ENCODE measurements around the gene PPIG. TPM values are rescaled to one million over a fixed set of nuclear protein-coding genes. Genes with fewer than 3 reads are reported as not detected.

Gene PPIG
- total RNA-seq, 1 experiment from 2014 or later = 66.2 TPM

- WGBS (ENCODE audit: extremely low coverage, insufficient read length, low lambda C conversion rate) = no CpG with 5 or more reads among the region's 1 CpG
- Histone ChIP-seq H4K91ac (ENCODE audit: insufficient read length, low read depth, low read length) (no peak overlapping the region), H2BK20ac (ENCODE audit: low read depth, low read length, poor library complexity, severe bottlenecking) (no peak overlapping the region), H2AFZ (ENCODE audit: low read length) (no peak overlapping the region), H2AK5ac (ENCODE audit: insufficient read length, low read length) (no peak overlapping the region), H3K27me3 (ENCODE audit: insufficient read depth, low read length) (no peaks in the 10 kb centered on the region), H2BK12ac (ENCODE audit: insufficient read length, low read depth, low read length) (no peak overlapping the region), H3K4ac (ENCODE audit: low read depth, low read length) (no peak overlapping the region), H3K79me2 (ENCODE audit: insufficient read depth, low read length) (no peaks in the 10 kb centered on the region), H4K8ac (replicated peaks; ENCODE audit: insufficient read length, low read depth, low read length) (no peak overlapping the region), H2BK15ac (ENCODE audit: low read depth, low read length) (no peak overlapping the region), H3K9me3 (ENCODE audit: control insufficient read depth, low read depth, low read length) (no peaks in the 10 kb centered on the region), H3K23me2 (ENCODE audit: insufficient read length, low read depth, low read length, poor library complexity, severe bottlenecking) (no peaks in the 10 kb centered on the region), H3K27ac (ENCODE audit: insufficient read length, low read depth, low read length) (no peak overlapping the region), H2BK5ac (ENCODE audit: insufficient read length, low read length) (no peak overlapping the region), H3K56ac (ENCODE audit: insufficient read length, low read depth, low read length) (no peak overlapping the region), H3K4me2 (ENCODE audit: insufficient read depth, insufficient read length, low read length) (no peak overlapping the region), H3K14ac (ENCODE audit: insufficient read depth, low read length) (no peak overlapping the region), H3K4me1 (ENCODE audit: insufficient read depth, low read length) (no peaks in the 10 kb centered on the region), H3T11ph (ENCODE audit: low read length) (no peak overlapping the region), H3K79me1 (ENCODE audit: insufficient read depth, low read depth, low read length, poor library complexity, severe bottlenecking) (no peaks in the 10 kb centered on the region), H2BK120ac (ENCODE audit: low read depth, low read length, poor library complexity, severe bottlenecking) (no peak overlapping the region), H3K23ac (ENCODE audit: insufficient read length, low read depth, low read length) (no peak overlapping the region), H4K20me1 (ENCODE audit: control insufficient read depth, insufficient read depth, insufficient read length) (no peaks in the 10 kb centered on the region), H3K18ac (ENCODE audit: insufficient read length, low read depth, low read length) (no peak overlapping the region), H4K5ac (ENCODE audit: insufficient read length, low read depth, low read length) (no peak overlapping the region), H3K9ac (ENCODE audit: extremely low read depth, insufficient read length, low read length) (no peak overlapping the region)
- DNase-seq = no peak
- Mint-ChIP-seq H3K36me3 (ENCODE audit: insufficient read depth in 1 of 3, low read depth in 3 of 3) (no peaks in the 10 kb centered on the region), H3K9me3 (no peaks in the 10 kb centered on the region), H3K4me3 (no peak overlapping the region), H3K27ac (no peak overlapping the region), H3K27me3 (ENCODE audit: low read depth) (peaks cover 2% of the 10 kb centered on the region), H3K4me1 (no peaks in the 10 kb centered on the region)
- no peak for TF ChIP-seq CTCF (conservative IDR thresholded peaks at IDR 0.05)
Observed at GRCh38 chr2:169658877-169659276, 74.7 kb downstream of the PPIG start.
